ENCODE results near the gene MEI1. TPM values are rescaled to one million over a fixed set of nuclear protein-coding genes. Genes with fewer than 3 reads are reported as not detected.

Gene MEI1
- total RNA-seq, 1 donor from 2014 or later: not detected

GRCh38 chr22:41780746-41781505 lies 81.6 kb downstream of the MEI1 start:
- no peak for TF ChIP-seq CTCF (IDR thresholded peaks at IDR 0.05)
- H3K4me1 Mint-ChIP-seq (ENCODE audit: unreplicated experiment): no peaks in the 10 kb centered on the region
- no peak overlapping the region for H3K27ac Mint-ChIP-seq (ENCODE audit: unreplicated experiment)
- no peak for DNase-seq (ENCODE audit: extremely low spot score, unreplicated experiment)
- no peaks in the 10 kb centered on the region for H3K36me3 Mint-ChIP-seq (ENCODE audit: unreplicated experiment)
- H3K4me3 Mint-ChIP-seq (ENCODE audit: unreplicated experiment): no peak overlapping the region
- no peaks in the 10 kb centered on the region for H3K27me3 Mint-ChIP-seq (ENCODE audit: unreplicated experiment)
- H3K9me3 Mint-ChIP-seq (ENCODE audit: unreplicated experiment): no peaks in the 10 kb centered on the region

- H3K4me1 Mint-ChIP-seq (ENCODE audit: unreplicated experiment): no peaks in the 10 kb centered on the region
- no peak overlapping the region for H3K27ac Mint-ChIP-seq (ENCODE audit: unreplicated experiment)
- H3K27me3 Mint-ChIP-seq (ENCODE audit: unreplicated experiment): no peaks in the 10 kb centered on the region
- no peak for TF ChIP-seq CTCF (IDR thresholded peaks at IDR 0.05)
- DNase-seq (ENCODE audit: extremely low spot score, unreplicated experiment): no peak
- no peaks in the 10 kb centered on the region for H3K9me3 Mint-ChIP-seq (ENCODE audit: unreplicated experiment)
- H3K36me3 Mint-ChIP-seq (ENCODE audit: unreplicated experiment): no peaks in the 10 kb centered on the region
- H3K4me3 Mint-ChIP-seq (ENCODE audit: unreplicated experiment): no peak overlapping the region
Observed at GRCh38 chr22:41781507-41781906, 82.2 kb downstream of the MEI1 start.

- no peak for TF ChIP-seq CTCF (IDR thresholded peaks at IDR 0.05)
- Mint-ChIP-seq H3K4me3 (ENCODE audit: unreplicated experiment) (no peak overlapping the region), H3K27me3 (ENCODE audit: unreplicated experiment) (no peaks in the 10 kb centered on the region), H3K9me3 (ENCODE audit: unreplicated experiment) (no peaks in the 10 kb centered on the region), H3K4me1 (ENCODE audit: unreplicated experiment) (no peaks in the 10 kb centered on the region), H3K27ac (ENCODE audit: unreplicated experiment) (no peak overlapping the region), H3K36me3 (ENCODE audit: unreplicated experiment) (no peaks in the 10 kb centered on the region)
- no peak for DNase-seq (ENCODE audit: extremely low spot score, unreplicated experiment)
Observed at GRCh38 chr22:41782316-41782715, 83.0 kb downstream of the MEI1 start.

GRCh38 chr22:41782751-41783150 lies 83.4 kb downstream of the MEI1 start:
- no peaks in the 10 kb centered on the region for H3K36me3 Mint-ChIP-seq (ENCODE audit: unreplicated experiment)
- H3K4me1 Mint-ChIP-seq (ENCODE audit: unreplicated experiment): no peaks in the 10 kb centered on the region
- H3K9me3 Mint-ChIP-seq (ENCODE audit: unreplicated experiment): no peaks in the 10 kb centered on the region
- no peak overlapping the region for H3K4me3 Mint-ChIP-seq (ENCODE audit: unreplicated experiment)
- no peak overlapping the region for H3K27ac Mint-ChIP-seq (ENCODE audit: unreplicated experiment)
- no peaks in the 10 kb centered on the region for H3K27me3 Mint-ChIP-seq (ENCODE audit: unreplicated experiment)
- TF ChIP-seq CTCF (IDR thresholded peaks at IDR 0.05): no peak
- DNase-seq (ENCODE audit: extremely low spot score, unreplicated experiment): no peak

GRCh38 chr22:41787331-41787730 lies 88.0 kb downstream of the MEI1 start:
- DNase-seq (ENCODE audit: extremely low spot score, unreplicated experiment): no peak
- Mint-ChIP-seq H3K4me1 (ENCODE audit: unreplicated experiment) (no peaks in the 10 kb centered on the region), H3K9me3 (ENCODE audit: unreplicated experiment) (no peaks in the 10 kb centered on the region), H3K27me3 (ENCODE audit: unreplicated experiment) (peaks cover 3% of the 10 kb centered on the region), H3K4me3 (ENCODE audit: unreplicated experiment) (no peak overlapping the region), H3K36me3 (ENCODE audit: unreplicated experiment) (no peaks in the 10 kb centered on the region), H3K27ac (ENCODE audit: unreplicated experiment) (no peak overlapping the region)
- no peak for TF ChIP-seq CTCF (IDR thresholded peaks at IDR 0.05)

Data from osteocyte (in vitro differentiated cells).